ENCODE measurements around the gene NEDD4L.

NEDD4L gene

DNA sequence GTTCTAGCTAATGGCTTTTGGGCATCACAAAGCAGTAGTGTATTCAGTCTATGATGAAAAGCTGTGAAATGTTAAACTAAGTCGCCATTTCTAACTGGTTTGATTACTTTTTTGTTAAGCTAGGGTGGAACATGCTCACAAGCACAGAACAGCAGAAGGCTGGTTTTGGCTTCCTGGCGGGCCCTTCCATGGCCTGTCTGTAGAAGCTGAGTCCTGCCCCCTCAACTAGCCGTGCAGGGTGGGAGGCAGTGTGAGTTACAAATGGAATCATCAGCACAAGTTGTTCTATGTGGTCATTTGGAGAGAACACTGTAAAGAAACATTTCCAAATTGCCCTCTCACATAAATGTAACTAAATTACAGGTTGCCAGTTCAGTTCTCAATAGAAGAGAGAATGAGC lies 294.1 kb downstream of the NEDD4L start:
- Histone ChIP-seq H3K9me3 (ENCODE audit: control insufficient read depth, low read length) (no peaks in the 10 kb centered on the region), H3K4me3 (ENCODE audit: low read length) (no peak overlapping the region), H3K9ac (ENCODE audit: low read length) (no peak overlapping the region), H3K36me3 (ENCODE audit: control insufficient read depth, insufficient read depth, low read length) (no peaks in the 10 kb centered on the region), H3K4me1 (ENCODE audit: control insufficient read depth, insufficient read depth, low read length) (peaks cover 10% of the 10 kb centered on the region), H3K27me3 (ENCODE audit: control insufficient read depth, insufficient read depth, low read length) (no peaks in the 10 kb centered on the region)

DNA sequence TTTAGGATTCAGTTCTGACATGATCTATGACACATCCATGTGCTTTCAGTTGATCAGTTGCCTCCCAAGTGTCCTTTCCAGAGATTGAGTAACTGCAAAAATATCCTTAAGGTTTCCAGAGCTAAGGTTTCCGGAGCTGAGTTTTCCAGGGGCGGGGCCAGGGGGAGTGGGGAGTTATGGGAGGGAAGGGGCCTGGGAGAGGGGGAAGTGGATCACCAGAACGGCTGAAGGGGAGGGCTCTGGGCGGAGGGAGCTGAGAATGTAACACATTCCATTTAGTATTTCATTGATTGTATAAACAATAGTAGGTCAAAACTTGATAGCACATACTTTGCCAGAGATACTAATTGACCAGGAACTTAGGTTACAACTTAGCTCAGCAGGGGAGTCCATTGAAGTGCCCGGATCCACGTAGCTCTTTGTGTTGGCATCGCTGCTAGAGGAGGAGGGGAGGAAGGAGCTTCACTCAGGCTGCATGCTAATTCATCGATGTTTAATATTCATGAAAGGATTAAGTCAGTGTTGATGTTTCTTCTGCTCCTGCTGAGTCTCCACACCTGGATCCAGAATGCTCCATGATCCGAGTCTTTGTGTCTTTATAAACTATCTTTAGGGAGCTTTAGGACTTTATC lies 295.1 kb downstream of the NEDD4L start:
- H3K27me3 ChIP-seq (ENCODE audit: control insufficient read depth, insufficient read depth, low read length): no peaks in the 10 kb centered on the region
- H3K4me3 ChIP-seq (ENCODE audit: low read length): no peak overlapping the region
- H3K9me3 ChIP-seq (ENCODE audit: control insufficient read depth, low read length): no peaks in the 10 kb centered on the region
- H3K4me1 ChIP-seq (ENCODE audit: control insufficient read depth, insufficient read depth, low read length): peaks cover 10% of the 10 kb centered on the region
- H3K36me3 ChIP-seq (ENCODE audit: control insufficient read depth, insufficient read depth, low read length): no peaks in the 10 kb centered on the region
- H3K9ac ChIP-seq (ENCODE audit: low read length): no peak overlapping the region

DNA sequence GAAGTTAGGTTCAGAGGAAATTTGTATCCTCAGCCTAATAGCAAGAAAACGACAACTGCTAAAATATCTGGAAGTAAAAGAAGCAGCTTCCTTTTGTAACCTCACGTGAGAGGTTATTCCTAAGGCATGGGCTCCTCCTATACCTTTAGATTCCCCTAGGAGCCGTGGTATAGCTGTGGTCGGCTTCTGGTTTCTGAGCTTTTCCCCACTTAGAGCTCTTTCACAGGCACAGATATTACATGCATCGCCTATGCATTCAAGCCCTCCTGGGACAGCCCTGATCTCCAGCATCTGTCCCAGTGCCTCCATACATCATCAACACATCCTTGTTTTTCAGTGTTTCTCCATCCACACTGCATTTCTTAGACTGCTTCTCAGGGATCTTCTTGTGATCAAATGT lies 295.9 kb downstream of the NEDD4L start:
- no peaks in the 10 kb centered on the region for H3K36me3 ChIP-seq (ENCODE audit: control insufficient read depth, insufficient read depth, low read length)
- no peaks in the 10 kb centered on the region for H3K9me3 ChIP-seq (ENCODE audit: control insufficient read depth, low read length)
- H3K4me3 ChIP-seq (ENCODE audit: low read length): no peak overlapping the region
- peaks cover 10% of the 10 kb centered on the region for H3K4me1 ChIP-seq (ENCODE audit: control insufficient read depth, insufficient read depth, low read length)
- no peaks in the 10 kb centered on the region for H3K27me3 ChIP-seq (ENCODE audit: control insufficient read depth, insufficient read depth, low read length)
- H3K9ac ChIP-seq (ENCODE audit: low read length): no peak overlapping the region

DNA sequence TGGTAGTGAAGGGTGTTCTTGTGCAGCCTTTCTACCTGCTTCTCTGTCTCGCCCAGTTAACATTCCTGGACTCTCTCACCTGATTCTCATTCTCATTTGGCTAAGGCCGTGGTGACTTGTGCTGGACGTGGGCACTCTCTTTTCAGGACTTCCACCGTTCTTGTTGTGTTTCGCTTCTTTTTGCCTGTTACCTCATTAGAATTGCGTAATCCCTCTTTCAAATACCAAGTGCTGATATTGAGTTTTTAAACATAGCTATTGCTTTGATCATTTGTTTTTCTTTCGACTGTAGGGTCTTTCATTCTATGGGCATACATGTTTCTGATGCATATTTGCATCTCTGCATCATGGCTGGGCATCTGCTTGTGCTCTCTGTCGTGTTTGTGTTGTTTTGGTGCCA lies 297.9 kb downstream of the NEDD4L start:
- Histone ChIP-seq H3K9me3 (ENCODE audit: control insufficient read depth, low read length) (no peaks in the 10 kb centered on the region), H3K36me3 (ENCODE audit: control insufficient read depth, insufficient read depth, low read length) (no peaks in the 10 kb centered on the region), H3K9ac (ENCODE audit: low read length) (no peak overlapping the region), H3K4me3 (ENCODE audit: low read length) (no peak overlapping the region), H3K27me3 (ENCODE audit: control insufficient read depth, insufficient read depth, low read length) (no peaks in the 10 kb centered on the region), H3K4me1 (ENCODE audit: control insufficient read depth, insufficient read depth, low read length) (peaks cover 10% of the 10 kb centered on the region)

DNA sequence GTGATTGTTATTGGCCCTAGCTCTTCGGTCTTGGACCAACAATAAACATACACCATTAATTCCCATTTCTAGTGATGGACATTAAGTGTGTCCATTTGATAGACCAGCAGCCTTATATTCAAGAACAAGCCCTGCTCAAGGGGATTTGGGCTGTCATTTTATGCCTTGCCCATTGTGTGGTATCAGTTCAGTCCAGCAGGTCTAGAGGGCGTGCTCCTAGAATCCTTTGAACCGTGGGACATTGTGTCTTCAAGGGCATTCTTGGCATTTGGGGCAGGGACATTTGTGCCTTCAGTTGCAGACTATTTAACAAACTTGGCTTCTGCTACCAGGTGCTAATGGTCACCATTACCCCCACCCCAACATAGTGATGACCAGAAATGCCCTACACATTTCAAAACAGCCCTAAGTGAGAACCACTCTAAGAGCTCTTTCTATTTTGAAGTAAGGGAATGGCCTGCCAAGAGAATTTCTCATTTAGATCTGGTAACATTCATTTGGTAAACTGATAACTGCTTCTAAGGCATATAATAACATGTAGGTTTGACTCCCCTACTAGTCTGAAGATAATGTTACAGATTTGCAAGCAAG lies 300.1 kb downstream of the NEDD4L start:
- Histone ChIP-seq H3K9ac (ENCODE audit: low read length) (no peak overlapping the region), H3K9me3 (ENCODE audit: control insufficient read depth, low read length) (no peaks in the 10 kb centered on the region), H3K4me1 (ENCODE audit: control insufficient read depth, insufficient read depth, low read length) (no peaks in the 10 kb centered on the region), H3K36me3 (ENCODE audit: control insufficient read depth, insufficient read depth, low read length) (no peaks in the 10 kb centered on the region), H3K4me3 (ENCODE audit: low read length) (no peak overlapping the region), H3K27me3 (ENCODE audit: control insufficient read depth, insufficient read depth, low read length) (no peaks in the 10 kb centered on the region)

DNA sequence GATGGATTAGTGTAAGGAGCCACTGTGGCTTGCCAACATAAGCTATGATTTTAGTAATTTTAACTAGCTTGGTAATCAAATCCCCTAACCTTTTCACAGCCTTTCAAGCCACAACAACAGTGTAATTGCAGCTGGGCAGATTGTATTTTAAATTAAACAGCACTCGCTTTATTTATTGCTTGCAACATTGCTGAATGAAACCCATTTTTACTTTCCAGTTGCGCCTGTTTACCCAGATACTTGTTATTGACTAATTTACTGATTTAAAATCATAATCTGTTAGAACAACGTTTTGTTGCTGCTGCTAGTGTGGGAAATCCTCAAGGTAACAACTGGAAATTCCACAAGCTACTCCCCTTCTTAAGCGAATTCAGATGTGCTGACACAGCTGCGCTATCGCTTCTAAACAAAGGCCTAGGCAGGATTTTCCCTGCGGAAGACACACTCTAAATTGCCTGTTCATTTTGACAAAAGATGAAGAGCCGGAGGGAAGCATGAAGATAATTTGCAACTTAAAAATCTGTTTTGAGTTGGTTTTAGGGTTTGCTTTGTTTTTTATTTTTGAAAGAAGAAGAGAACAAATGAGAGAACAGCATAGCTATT lies 300.9 kb downstream of the NEDD4L start:
- no peaks in the 10 kb centered on the region for H3K27me3 ChIP-seq (ENCODE audit: control insufficient read depth, insufficient read depth, low read length)
- H3K9me3 ChIP-seq (ENCODE audit: control insufficient read depth, low read length): no peaks in the 10 kb centered on the region
- H3K4me3 ChIP-seq (ENCODE audit: low read length): no peak overlapping the region
- no peaks in the 10 kb centered on the region for H3K36me3 ChIP-seq (ENCODE audit: control insufficient read depth, insufficient read depth, low read length)
- no peak overlapping the region for H3K9ac ChIP-seq (ENCODE audit: low read length)
- H3K4me1 ChIP-seq (ENCODE audit: control insufficient read depth, insufficient read depth, low read length): no peaks in the 10 kb centered on the region

DNA sequence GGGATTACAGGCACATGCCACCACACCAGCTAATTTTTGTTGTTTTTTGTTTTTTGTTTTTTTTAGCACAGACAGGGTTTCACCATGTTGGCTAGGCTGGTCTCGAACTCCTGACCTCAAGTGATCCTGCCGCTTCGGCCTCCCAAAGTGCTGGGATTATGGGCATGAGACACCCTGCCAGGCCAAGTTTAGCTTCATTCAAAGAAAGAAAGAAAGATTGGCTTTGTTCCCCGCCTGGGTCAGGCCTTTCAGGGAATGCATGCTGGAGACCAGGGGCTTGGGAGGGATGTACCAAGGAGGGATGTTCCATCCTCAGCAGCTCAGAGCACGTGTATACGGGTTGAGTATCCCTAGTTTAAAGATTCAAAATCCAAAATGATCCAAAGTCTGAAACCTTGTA lies 301.8 kb downstream of the NEDD4L start:
- Histone ChIP-seq H3K9me3 (ENCODE audit: control insufficient read depth, low read length) (no peaks in the 10 kb centered on the region), H3K36me3 (ENCODE audit: control insufficient read depth, insufficient read depth, low read length) (no peaks in the 10 kb centered on the region), H3K4me1 (ENCODE audit: control insufficient read depth, insufficient read depth, low read length) (no peaks in the 10 kb centered on the region), H3K9ac (ENCODE audit: low read length) (no peak overlapping the region), H3K27me3 (ENCODE audit: control insufficient read depth, insufficient read depth, low read length) (no peaks in the 10 kb centered on the region), H3K4me3 (ENCODE audit: low read length) (no peak overlapping the region)

DNA sequence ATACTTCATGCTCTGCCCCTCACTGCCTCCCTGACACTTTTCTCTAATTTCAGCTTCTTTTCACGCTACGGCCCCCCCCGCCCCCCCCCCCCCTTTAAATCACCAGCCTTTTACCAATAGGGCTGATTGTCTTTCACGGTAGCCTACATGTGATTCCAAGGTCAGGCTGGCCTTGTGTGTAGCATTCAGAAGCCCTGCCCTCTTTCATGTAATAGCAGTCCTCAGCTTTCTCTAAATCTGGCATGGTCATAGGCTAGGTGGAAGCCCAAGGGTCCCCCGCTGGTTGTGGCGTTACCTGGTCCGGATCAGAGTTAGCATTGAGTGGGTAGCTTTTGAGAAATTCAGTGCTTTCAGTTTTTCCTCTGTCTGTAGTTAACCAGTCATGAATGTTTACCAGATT lies 303.1 kb downstream of the NEDD4L start:
- no peaks in the 10 kb centered on the region for H3K27me3 ChIP-seq (ENCODE audit: control insufficient read depth, insufficient read depth, low read length)
- no peaks in the 10 kb centered on the region for H3K9me3 ChIP-seq (ENCODE audit: control insufficient read depth, low read length)
- H3K4me1 ChIP-seq (ENCODE audit: control insufficient read depth, insufficient read depth, low read length): no peaks in the 10 kb centered on the region
- no peak overlapping the region for H3K4me3 ChIP-seq (ENCODE audit: low read length)
- H3K36me3 ChIP-seq (ENCODE audit: control insufficient read depth, insufficient read depth, low read length): no peaks in the 10 kb centered on the region
- no peak overlapping the region for H3K9ac ChIP-seq (ENCODE audit: low read length)

DNA sequence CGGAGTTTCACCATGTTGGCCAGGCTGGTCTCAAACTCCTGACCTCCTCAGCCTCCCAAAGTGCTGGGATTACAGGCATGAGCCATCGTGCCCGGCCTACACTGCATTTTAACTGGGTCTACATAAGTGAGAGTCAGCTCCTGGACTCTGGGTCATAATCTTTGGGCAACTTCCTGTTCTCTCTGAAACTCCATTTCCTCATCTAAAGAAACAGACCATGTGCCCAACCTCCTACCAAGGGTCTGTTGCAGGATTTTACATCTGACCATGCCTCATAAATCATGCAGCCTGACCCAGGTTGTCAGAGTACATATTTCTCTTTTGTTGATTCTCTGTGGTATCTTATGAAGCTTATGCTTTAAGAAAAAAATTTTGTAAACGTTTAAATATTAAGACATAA lies 304.5 kb downstream of the NEDD4L start:
- H3K9ac ChIP-seq (ENCODE audit: low read length): no peak overlapping the region
- H3K36me3 ChIP-seq (ENCODE audit: control insufficient read depth, insufficient read depth, low read length): peaks cover 3% of the 10 kb centered on the region
- H3K9me3 ChIP-seq (ENCODE audit: control insufficient read depth, low read length): no peaks in the 10 kb centered on the region
- no peaks in the 10 kb centered on the region for H3K27me3 ChIP-seq (ENCODE audit: control insufficient read depth, insufficient read depth, low read length)
- no peak overlapping the region for H3K4me3 ChIP-seq (ENCODE audit: low read length)
- H3K4me1 ChIP-seq (ENCODE audit: control insufficient read depth, insufficient read depth, low read length): no peaks in the 10 kb centered on the region

DNA sequence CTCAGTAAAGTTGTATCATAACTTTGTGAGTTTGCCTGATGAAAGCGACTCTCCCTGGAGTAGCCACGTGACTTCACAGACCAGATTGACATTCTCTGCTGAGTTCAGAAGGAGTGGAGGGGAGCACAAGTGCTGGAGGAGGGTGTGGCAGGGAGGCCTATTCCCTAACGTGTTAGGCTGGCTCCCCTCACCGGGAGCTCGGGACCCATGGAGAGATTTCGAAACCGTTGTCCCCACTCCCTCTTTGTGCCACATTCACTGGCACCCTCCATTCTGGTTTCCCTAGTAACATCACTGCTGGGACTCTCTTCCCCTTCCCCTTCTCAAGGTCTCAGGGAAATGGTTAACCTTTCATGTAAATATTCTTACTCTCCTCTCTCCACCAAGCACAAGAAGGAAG lies 304.9 kb downstream of the NEDD4L start:
- no peaks in the 10 kb centered on the region for H3K27me3 ChIP-seq (ENCODE audit: control insufficient read depth, insufficient read depth, low read length)
- H3K9me3 ChIP-seq (ENCODE audit: control insufficient read depth, low read length): no peaks in the 10 kb centered on the region
- H3K9ac ChIP-seq (ENCODE audit: low read length): no peak overlapping the region
- peaks cover 5% of the 10 kb centered on the region for H3K36me3 ChIP-seq (ENCODE audit: control insufficient read depth, insufficient read depth, low read length)
- no peak overlapping the region for H3K4me3 ChIP-seq (ENCODE audit: low read length)
- no peaks in the 10 kb centered on the region for H3K4me1 ChIP-seq (ENCODE audit: control insufficient read depth, insufficient read depth, low read length)

DNA sequence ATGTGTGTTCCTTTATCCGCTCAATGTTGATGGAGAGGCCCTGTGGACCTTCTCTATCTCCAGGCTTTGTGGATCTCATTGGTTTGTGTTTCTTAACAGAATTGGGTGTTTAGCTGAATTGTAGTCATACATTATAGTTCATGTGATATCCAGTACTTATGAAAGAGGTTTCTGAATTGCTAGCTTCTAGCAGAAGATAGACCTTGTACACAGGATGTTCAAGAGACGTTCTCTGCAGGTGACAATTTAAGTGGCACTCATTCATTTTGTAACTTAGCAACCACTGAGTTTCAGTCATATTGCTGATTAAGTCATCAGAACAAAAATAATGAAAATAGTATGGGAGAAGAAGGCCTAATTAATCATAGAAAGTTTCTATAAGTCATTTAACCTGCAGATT lies 305.6 kb downstream of the NEDD4L start:
- Histone ChIP-seq H3K9ac (ENCODE audit: low read length) (no peak overlapping the region), H3K9me3 (ENCODE audit: control insufficient read depth, low read length) (no peaks in the 10 kb centered on the region), H3K36me3 (ENCODE audit: control insufficient read depth, insufficient read depth, low read length) (peaks cover 5% of the 10 kb centered on the region), H3K4me1 (ENCODE audit: control insufficient read depth, insufficient read depth, low read length) (no peaks in the 10 kb centered on the region), H3K4me3 (ENCODE audit: low read length) (no peak overlapping the region), H3K27me3 (ENCODE audit: control insufficient read depth, insufficient read depth, low read length) (no peaks in the 10 kb centered on the region)

DNA sequence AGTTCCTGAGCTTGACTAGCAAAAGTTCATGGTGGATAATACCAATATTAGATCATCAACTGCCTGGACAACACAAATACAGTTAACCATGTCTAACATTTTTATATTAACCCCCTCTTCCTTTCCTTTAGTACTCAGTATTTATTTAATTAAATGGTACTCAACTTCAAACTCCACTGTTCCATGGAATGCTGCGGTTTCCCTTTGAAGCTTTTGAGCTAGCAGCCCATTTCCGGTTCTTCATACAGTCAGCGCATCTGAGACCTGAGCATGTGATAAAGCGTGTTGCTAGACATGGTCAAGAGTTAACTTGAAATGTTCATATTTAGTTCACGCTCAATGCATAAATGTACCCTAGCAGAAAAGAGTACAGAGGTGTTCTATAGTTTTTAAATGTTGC lies 306.5 kb downstream of the NEDD4L start:
- H3K36me3 ChIP-seq (ENCODE audit: control insufficient read depth, insufficient read depth, low read length): peaks cover 5% of the 10 kb centered on the region
- H3K4me1 ChIP-seq (ENCODE audit: control insufficient read depth, insufficient read depth, low read length): no peaks in the 10 kb centered on the region

More for the DNA sequence above, 306.5 kb downstream of the NEDD4L start:
- H3K4me3 ChIP-seq (ENCODE audit: low read length): no peak overlapping the region
- no peak overlapping the region for H3K9ac ChIP-seq (ENCODE audit: low read length)
- no peaks in the 10 kb centered on the region for H3K27me3 ChIP-seq (ENCODE audit: control insufficient read depth, insufficient read depth, low read length)
- H3K9me3 ChIP-seq (ENCODE audit: control insufficient read depth, low read length): no peaks in the 10 kb centered on the region
